Measurements from ENCODE around the gene RGS16. TPM values are rescaled to one million over a fixed set of nuclear protein-coding genes. Genes with fewer than 3 reads are reported as not detected.
"Not testable (repeated sequence)": the region's sequence is repeated elsewhere in the genome, so short reads cannot be mapped to it uniquely, and the experiment has no call there.

The RGS16 gene
- total RNA-seq, 2 donors from 2014 or later, result 1.5 to 1.9 TPM

GRCh38 chr1:182634306-182635072 is 30.3 kb upstream of the RGS16 start:
- Histone ChIP-seq H3K27me3 (replicated peaks; ENCODE audit: insufficient read depth) (no peaks in the 10 kb centered on the region), H3K4me3 (no peak overlapping the region), H3K36me3 (no peaks in the 10 kb centered on the region), H3K4me1 (replicated peaks) (no peaks in the 10 kb centered on the region), H3K27ac (no peak overlapping the region), H3K9me3 (no peaks in the 10 kb centered on the region)
- intact Hi-C loops (cut with DNase I), result no loop called here
- DNase-seq (ENCODE audit: low spot score), result no peak
- TF ChIP-seq, protein P1, sequence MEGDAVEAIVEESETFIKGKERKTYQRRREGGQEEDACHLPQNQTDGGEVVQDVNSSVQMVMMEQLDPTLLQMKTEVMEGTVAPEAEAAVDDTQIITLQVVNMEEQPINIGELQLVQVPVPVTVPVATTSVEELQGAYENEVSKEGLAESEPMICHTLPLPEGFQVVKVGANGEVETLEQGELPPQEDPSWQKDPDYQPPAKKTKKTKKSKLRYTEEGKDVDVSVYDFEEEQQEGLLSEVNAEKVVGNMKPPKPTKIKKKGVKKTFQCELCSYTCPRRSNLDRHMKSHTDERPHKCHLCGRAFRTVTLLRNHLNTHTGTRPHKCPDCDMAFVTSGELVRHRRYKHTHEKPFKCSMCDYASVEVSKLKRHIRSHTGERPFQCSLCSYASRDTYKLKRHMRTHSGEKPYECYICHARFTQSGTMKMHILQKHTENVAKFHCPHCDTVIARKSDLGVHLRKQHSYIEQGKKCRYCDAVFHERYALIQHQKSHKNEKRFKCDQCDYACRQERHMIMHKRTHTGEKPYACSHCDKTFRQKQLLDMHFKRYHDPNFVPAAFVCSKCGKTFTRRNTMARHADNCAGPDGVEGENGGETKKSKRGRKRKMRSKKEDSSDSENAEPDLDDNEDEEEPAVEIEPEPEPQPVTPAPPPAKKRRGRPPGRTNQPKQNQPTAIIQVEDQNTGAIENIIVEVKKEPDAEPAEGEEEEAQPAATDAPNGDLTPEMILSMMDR (IDR thresholded peaks at IDR 0.05), result no peak
- TF ChIP-seq POLR2A (IDR thresholded peaks at IDR 0.05), result no peak
- TF ChIP-seq POLR2AphosphoS5 (IDR thresholded peaks at IDR 0.05), result no peak
- 93% methylated on average over 9 of the region's 9 CpGs for WGBS

GRCh38 chr1:182633657-182634281 is 29.6 kb upstream of the RGS16 start:
- Histone ChIP-seq H3K4me3 (no peak overlapping the region), H3K36me3 (no peaks in the 10 kb centered on the region), H3K27ac (no peak overlapping the region), H3K4me1 (replicated peaks) (no peaks in the 10 kb centered on the region), H3K27me3 (replicated peaks; ENCODE audit: insufficient read depth) (no peaks in the 10 kb centered on the region), H3K9me3 (no peaks in the 10 kb centered on the region)
- WGBS, result 76% methylated on average over 11 of the region's 11 CpGs
- DNase-seq (ENCODE audit: low spot score), result no peak
- intact Hi-C loops (cut with DNase I), result no loop called here
- TF ChIP-seq, protein P1 (IDR thresholded peaks at IDR 0.05), result no peak
- TF ChIP-seq POLR2A (IDR thresholded peaks at IDR 0.05), result no peak
- TF ChIP-seq POLR2AphosphoS5 (IDR thresholded peaks at IDR 0.05), result no peak

GRCh38 chr1:182633031-182633430 is 28.8 kb upstream of the RGS16 start:
- DNase-seq (ENCODE audit: low spot score), result no peak
- H3K4me1 ChIP-seq (replicated peaks), result no peaks in the 10 kb centered on the region
- intact Hi-C loops (cut with DNase I), result no loop called here
- TF ChIP-seq, protein P1 (IDR thresholded peaks at IDR 0.05), result no peak
- TF ChIP-seq POLR2AphosphoS5 (IDR thresholded peaks at IDR 0.05) (no peak), POLR2A (IDR thresholded peaks at IDR 0.05) (no peak)
- H3K27me3 ChIP-seq (replicated peaks; ENCODE audit: insufficient read depth), result no peaks in the 10 kb centered on the region
- H3K36me3 ChIP-seq, result no peaks in the 10 kb centered on the region
- no peak overlapping the region for H3K4me3 ChIP-seq
- H3K9me3 ChIP-seq, result no peaks in the 10 kb centered on the region
- no peak overlapping the region for H3K27ac ChIP-seq

DNA sequence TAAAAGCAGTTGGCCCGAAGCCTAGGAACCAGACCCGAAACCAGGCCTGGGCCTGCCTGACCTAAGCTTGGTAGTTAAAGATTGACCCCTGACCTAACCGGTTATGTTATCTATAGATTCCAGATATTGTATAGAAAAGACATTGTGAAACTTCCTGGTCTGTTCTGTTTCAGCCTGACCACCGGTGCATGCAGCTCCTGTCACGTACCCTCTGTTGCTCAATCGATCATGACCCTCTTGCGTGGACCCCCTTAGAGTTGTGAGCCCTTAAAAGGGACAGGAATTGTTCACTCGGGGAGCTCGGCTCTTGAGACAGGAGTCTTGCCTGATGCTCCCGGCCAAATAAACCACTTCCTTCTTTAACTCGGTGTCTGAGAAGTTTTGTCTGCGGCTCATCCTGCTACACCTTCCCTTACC is 28.3 kb upstream of the RGS16 start:
- H3K36me3 ChIP-seq; H3K4me3 ChIP-seq; H3K27me3 ChIP-seq (replicated peaks; ENCODE audit: insufficient read depth); intact Hi-C loops (cut with DNase I); H3K27ac ChIP-seq; H3K4me1 ChIP-seq (replicated peaks); H3K9me3 ChIP-seq; DNase-seq (ENCODE audit: low spot score): not testable (repeated sequence)
- WGBS, result 69% methylated on average over 12 of the region's 12 CpGs

- TF ChIP-seq POLR2A (IDR thresholded peaks at IDR 0.05), result no peak
- H3K4me3 ChIP-seq, result no peak overlapping the region
- WGBS, result 41% methylated on average over 1 of the region's 1 CpG
- H3K27me3 ChIP-seq (replicated peaks; ENCODE audit: insufficient read depth), result no peaks in the 10 kb centered on the region
- H3K36me3 ChIP-seq, result no peaks in the 10 kb centered on the region
- intact Hi-C loops (cut with DNase I), result no loop called here
- H3K27ac ChIP-seq, result no peak overlapping the region
- H3K4me1 ChIP-seq (replicated peaks), result no peaks in the 10 kb centered on the region
- no peak for DNase-seq (ENCODE audit: low spot score)
- no peaks in the 10 kb centered on the region for H3K9me3 ChIP-seq
Observed at GRCh38 chr1:182631954-182632353, 27.8 kb upstream of the RGS16 start.

Measured in prostate gland (tissue), 2 donors.